Fibroblast of the aortic adventitia (primary cell): Measurements from ENCODE around the gene POFUT2. TPM values are rescaled to one million over a fixed set of nuclear protein-coding genes. Genes with fewer than 3 reads are reported as not detected.
"Not testable (repeated sequence)": the region's sequence is repeated elsewhere in the genome, so short reads cannot be mapped to it uniquely, and the experiment has no call there.

Source experiments
- DNase-seq: peaks from one replicate; pipeline ENCODE4 v3.0.0-alpha.2; 2010; ENCODE audit warnings: low read depth
- H3K4me3 ChIP-seq: 2 replicates; pipeline ENCODE4 v1.5.1; 2011; ENCODE audit warnings: low read depth, mild to moderate bottlenecking, control low read depth, low read length, moderate library complexity
- total RNA-seq: library from RNA; depleted of rRNA; stranded (reverse); fragments of >200 nt; gene quantifications from 2 replicates; pipeline ENCODE4 v1.2.3, GENCODE V29; 2012; ENCODE audit warnings: low replicate concordance
- TF ChIP-seq, protein P1 (sequence below): IDR thresholded peaks from 2 replicates; pipeline ENCODE4 v1.5.1; 2011; ENCODE audit warnings: mild to moderate bottlenecking, low read length, control low read depth, inconsistent platforms; ENCODE audit not compliant: insufficient read depth

The POFUT2 gene
- total RNA-seq, 1 donor, result 23.8 TPM

GRCh38 chr21:45316871-45317397, 29.2 kb upstream of the POFUT2 start:
- DNase-seq, result no peak
- H3K4me3 ChIP-seq, result no peak overlapping the region
- TF ChIP-seq, protein P1, sequence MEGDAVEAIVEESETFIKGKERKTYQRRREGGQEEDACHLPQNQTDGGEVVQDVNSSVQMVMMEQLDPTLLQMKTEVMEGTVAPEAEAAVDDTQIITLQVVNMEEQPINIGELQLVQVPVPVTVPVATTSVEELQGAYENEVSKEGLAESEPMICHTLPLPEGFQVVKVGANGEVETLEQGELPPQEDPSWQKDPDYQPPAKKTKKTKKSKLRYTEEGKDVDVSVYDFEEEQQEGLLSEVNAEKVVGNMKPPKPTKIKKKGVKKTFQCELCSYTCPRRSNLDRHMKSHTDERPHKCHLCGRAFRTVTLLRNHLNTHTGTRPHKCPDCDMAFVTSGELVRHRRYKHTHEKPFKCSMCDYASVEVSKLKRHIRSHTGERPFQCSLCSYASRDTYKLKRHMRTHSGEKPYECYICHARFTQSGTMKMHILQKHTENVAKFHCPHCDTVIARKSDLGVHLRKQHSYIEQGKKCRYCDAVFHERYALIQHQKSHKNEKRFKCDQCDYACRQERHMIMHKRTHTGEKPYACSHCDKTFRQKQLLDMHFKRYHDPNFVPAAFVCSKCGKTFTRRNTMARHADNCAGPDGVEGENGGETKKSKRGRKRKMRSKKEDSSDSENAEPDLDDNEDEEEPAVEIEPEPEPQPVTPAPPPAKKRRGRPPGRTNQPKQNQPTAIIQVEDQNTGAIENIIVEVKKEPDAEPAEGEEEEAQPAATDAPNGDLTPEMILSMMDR, result no peak

DNA sequence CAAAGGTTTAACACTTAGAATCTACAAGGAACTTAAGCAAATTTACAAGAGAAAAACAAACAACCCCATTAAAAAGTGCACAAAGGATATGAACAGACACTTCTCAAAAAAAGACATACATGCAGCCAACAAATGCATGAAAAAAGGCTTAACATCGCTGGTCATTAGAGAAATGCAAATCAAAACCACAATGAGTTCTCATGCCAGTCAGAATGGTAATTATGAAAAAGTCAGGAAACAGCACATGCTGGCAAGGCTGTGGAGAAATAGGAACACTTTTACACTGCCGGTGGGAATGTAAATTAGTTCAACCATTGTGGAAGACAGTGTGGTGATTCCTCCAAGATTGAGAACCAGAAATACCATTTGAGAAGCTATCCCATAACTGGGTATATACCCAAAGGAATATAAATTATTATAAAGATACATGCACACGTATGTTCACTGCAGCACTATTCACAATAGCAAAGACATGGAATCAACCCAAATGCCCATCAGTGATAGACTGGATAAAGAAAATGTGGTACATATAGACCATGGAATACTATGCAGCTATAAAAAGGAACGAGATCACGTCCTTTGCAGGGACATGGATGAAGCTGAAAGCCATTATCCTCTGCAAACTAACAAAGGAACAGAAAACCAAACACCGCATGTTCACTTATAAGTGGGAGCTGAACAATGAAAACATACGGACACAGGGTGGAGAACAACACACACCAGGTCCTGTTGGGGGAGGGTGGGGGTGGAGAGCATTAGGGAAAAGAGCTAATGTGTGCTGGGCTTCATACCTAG, 28.2 kb upstream of the POFUT2 start:
- not testable (repeated sequence) for H3K4me3 ChIP-seq, DNase-seq

- no peak for DNase-seq
- TF ChIP-seq, protein P1, result no peak
- H3K4me3 ChIP-seq, result no peak overlapping the region
Observed at GRCh38 chr21:45313682-45314081, 26.0 kb upstream of the POFUT2 start.

- no peak for DNase-seq
- TF ChIP-seq, protein P1, result no peak
- H3K4me3 ChIP-seq, result no peak overlapping the region
Observed at GRCh38 chr21:45313015-45313414, 25.3 kb upstream of the POFUT2 start.

DNA sequence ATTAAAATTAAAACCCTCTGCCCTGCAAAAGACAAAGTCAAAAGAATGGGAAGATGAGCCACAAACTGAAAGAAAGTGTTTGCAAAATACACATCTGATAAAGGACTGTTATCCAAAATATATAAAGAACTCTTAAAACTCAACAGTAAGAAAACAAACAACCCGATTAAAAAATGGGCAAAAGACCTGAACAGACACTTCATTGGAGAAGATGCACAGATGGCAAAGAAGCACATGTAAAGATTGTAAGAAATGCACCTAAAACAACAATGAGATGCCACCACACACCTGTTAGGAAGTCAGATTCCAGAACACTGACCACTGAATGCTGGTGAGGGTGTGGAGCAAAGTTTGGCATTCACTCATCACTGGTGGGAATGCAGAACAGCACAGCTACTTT, 24.6 kb upstream of the POFUT2 start:
- H3K4me3 ChIP-seq, result no peak overlapping the region
- TF ChIP-seq, protein P1, result no peak
- DNase-seq, result no peak

- no peak for DNase-seq
- TF ChIP-seq, protein P1, result no peak
- no peak overlapping the region for H3K4me3 ChIP-seq
Observed at GRCh38 chr21:45310459-45310858, 22.8 kb upstream of the POFUT2 start.

GRCh38 chr21:45309987-45310381, 22.3 kb upstream of the POFUT2 start:
- no peak overlapping the region for H3K4me3 ChIP-seq
- no peak for DNase-seq
- TF ChIP-seq, protein P1, result no peak
